BJ (cell line): ENCODE measurements around the gene UNC80. TPM values are rescaled to one million over a fixed set of nuclear protein-coding genes. Genes with fewer than 3 reads are reported as not detected.

Source experiments
- CTCF ChIA-PET: fragments of 350-600 bp; formaldehyde crosslinking; extraction: SDS; loops from one replicate; lab custom pipeline; 2021; ENCODE audit warnings: antibody characterized with exemption, inconsistent platforms; lab: Yijun Ruan, JAX
- POLR2A ChIA-PET: fragments of 300-600 bp; sonication (Branson Sonifier 250); formaldehyde crosslinking; extraction: SDS; loops from one replicate; lab custom pipeline; 2021; ENCODE audit warnings: antibody characterized with exemption; lab: Charles Lee
- DNase-seq: peaks from one replicate; pipeline ENCODE4 v3.0.0-alpha.2; 2011; ENCODE audit warnings: low read depth
- H3K27me3 ChIP-seq: 2 replicates; pipeline ENCODE4 v1.6.0; 2011; ENCODE audit warnings: low read length; ENCODE audit not compliant: control insufficient read depth, insufficient read depth
- H3K36me3 ChIP-seq: 2 replicates; pipeline ENCODE4 v1.5.1; 2011; ENCODE audit warnings: low read length; ENCODE audit not compliant: control insufficient read depth, insufficient read depth
- H3K4me3 ChIP-seq: 2 replicates; pipeline ENCODE4 v1.5.1; 2011; ENCODE audit warnings: low read depth, mild to moderate bottlenecking, control low read depth, low read length
- polyA plus RNA-seq: library from polyadenylated mRNA; depleted of rRNA; stranded (reverse); fragments of >200 nt; gene quantifications from 2 replicates; pipeline ENCODE4 v1.2.3, GENCODE V29; 2011
- TF ChIP-seq, protein P1 (sequence below): IDR thresholded peaks from 2 replicates; pipeline ENCODE4 v1.5.1; 2011; ENCODE audit warnings: low read depth, mild to moderate bottlenecking, control low read depth, inconsistent platforms, low read length, moderate library complexity; ENCODE audit not compliant: insufficient read depth

UNC80 gene
- polyA plus RNA-seq, 1 experiment = not detected

GRCh38 chr2:209970271-209970670 is 198.6 kb downstream of the UNC80 start:
- TF ChIP-seq, protein P1, sequence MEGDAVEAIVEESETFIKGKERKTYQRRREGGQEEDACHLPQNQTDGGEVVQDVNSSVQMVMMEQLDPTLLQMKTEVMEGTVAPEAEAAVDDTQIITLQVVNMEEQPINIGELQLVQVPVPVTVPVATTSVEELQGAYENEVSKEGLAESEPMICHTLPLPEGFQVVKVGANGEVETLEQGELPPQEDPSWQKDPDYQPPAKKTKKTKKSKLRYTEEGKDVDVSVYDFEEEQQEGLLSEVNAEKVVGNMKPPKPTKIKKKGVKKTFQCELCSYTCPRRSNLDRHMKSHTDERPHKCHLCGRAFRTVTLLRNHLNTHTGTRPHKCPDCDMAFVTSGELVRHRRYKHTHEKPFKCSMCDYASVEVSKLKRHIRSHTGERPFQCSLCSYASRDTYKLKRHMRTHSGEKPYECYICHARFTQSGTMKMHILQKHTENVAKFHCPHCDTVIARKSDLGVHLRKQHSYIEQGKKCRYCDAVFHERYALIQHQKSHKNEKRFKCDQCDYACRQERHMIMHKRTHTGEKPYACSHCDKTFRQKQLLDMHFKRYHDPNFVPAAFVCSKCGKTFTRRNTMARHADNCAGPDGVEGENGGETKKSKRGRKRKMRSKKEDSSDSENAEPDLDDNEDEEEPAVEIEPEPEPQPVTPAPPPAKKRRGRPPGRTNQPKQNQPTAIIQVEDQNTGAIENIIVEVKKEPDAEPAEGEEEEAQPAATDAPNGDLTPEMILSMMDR = no peak
- no peaks in the 10 kb centered on the region for H3K27me3 ChIP-seq
- ChIA-PET POLR2A (no interaction called here), CTCF (interaction anchor here (1.4 kb wide), 1 partner anchor 9 kb away, joined by 4 read pairs; no protein-coding TSS in a partner anchor)
- no peaks in the 10 kb centered on the region for H3K36me3 ChIP-seq
- no peak overlapping the region for H3K4me3 ChIP-seq
- no peak for DNase-seq

DNA sequence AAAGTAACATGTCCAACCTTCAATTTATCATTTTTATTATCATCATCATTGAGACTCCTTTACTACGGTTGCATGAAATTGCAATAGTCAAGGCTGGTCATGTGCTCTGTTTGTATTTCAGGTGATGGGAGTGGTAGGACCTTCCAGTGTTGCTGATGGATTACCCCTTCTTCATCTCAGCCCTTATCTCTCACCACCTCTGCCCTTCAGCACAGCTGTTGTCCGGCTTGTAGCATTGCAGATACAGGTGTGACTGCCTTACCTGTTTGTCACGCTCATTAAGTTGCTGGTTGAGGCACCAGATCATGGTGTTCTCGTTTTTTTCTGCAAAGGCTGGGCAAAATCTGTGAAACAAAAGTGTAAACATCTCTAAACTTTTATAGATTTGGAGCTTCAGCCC is 199.1 kb downstream of the UNC80 start:
- CTCF ChIA-PET = interaction anchor here (1.4 kb wide), 2 partner anchors 9 to 226 kb away, joined by 3 to 4 read pairs; no protein-coding TSS in a partner anchor
- DNase-seq = no peak
- Histone ChIP-seq H3K36me3 (no peaks in the 10 kb centered on the region), H3K4me3 (no peak overlapping the region), H3K27me3 (no peaks in the 10 kb centered on the region)
- POLR2A ChIA-PET = no interaction called here
- TF ChIP-seq, protein P1 = no peak

- H3K36me3 ChIP-seq = no peaks in the 10 kb centered on the region
- DNase-seq = no peak
- CTCF ChIA-PET = interaction anchor here (1.9 kb wide), 1 partner anchor 225 kb away, joined by 10 read pairs; no protein-coding TSS in a partner anchor
- no peaks in the 10 kb centered on the region for H3K27me3 ChIP-seq
- H3K4me3 ChIP-seq = no peak overlapping the region
- POLR2A ChIA-PET = no interaction called here
- TF ChIP-seq, protein P1 = no peak
Measured at GRCh38 chr2:209973328-209973727, 201.7 kb downstream of the UNC80 start.

- Histone ChIP-seq H3K27me3 (peaks cover 2% of the 10 kb centered on the region; the same call in 1 of the 2 replicates), H3K4me3 (no peak overlapping the region), H3K36me3 (no peaks in the 10 kb centered on the region)
- TF ChIP-seq, protein P1 = no peak
- CTCF ChIA-PET = interaction anchor here (0.7 to 5.9 kb wide), 3 partner anchors 222 to 230 kb away, joined by 3 to 29 read pairs (median 4); no protein-coding TSS in a partner anchor
- no peak for DNase-seq
- POLR2A ChIA-PET = no interaction called here
Measured at GRCh38 chr2:209974576-209974975, 202.9 kb downstream of the UNC80 start.

- Histone ChIP-seq H3K4me3 (no peak overlapping the region), H3K36me3 (no peaks in the 10 kb centered on the region), H3K27me3 (peaks cover 2% of the 10 kb centered on the region; the same call in 1 of the 2 replicates)
- TF ChIP-seq, protein P1 = no peak
- ChIA-PET POLR2A (no interaction called here), CTCF (interaction anchor here (0.6 to 5.9 kb wide), 11 partner anchors 9 to 1427 kb away, joined by 3 to 32 read pairs (median 5); partner anchors contain the start of gene ACADL)
- DNase-seq = no peak
Measured at GRCh38 chr2:209976698-209977385, 205.2 kb downstream of the UNC80 start.
